HCT116 (cell line): ENCODE results near the gene GTF2IRD1. TPM values are rescaled to one million over a fixed set of nuclear protein-coding genes. Genes with fewer than 3 reads are reported as not detected.

Experiments
- ATAC-seq: fragments of 200-7000 bp; cut with Tn5 transposase; 2 replicates; pipeline ENCODE4 v1.9.1; 2020; ENCODE audit warnings: mild to moderate bottlenecking, moderate library complexity
- BruUV-seq: library from RNA; stranded (reverse); fragments of 400-500 nt; replicated peaks from 2 replicates; lab custom pipeline; 2021; lab: Mats Ljungman, UMichigan
- CTCF ChIA-PET: fragments of 300-600 bp; sonication (Branson Sonifier 250); formaldehyde crosslinking; loops from one replicate; lab custom pipeline; 2021; ENCODE audit warnings: antibody characterized with exemption; lab: Charles Lee
- POLR2A ChIA-PET: fragments of 300-600, 350-600 bp; sonication (Branson Sonifier 250); formaldehyde crosslinking; loops from one replicate; lab custom pipeline; 2021; ENCODE audit warnings: antibody characterized with exemption; lab: Charles Lee
- RAD21 ChIA-PET, 2 experiments: fragments of 300-600 bp; sonication (Branson Sonifier 250); formaldehyde crosslinking; loops; one replicate each; lab custom pipeline; 2023; ENCODE audit warnings: low total read pairs in 2 of 2; ENCODE audit not compliant: uncharacterized antibody in 2 of 2, unreplicated experiment in 2 of 2, low non-redundant PET in 1 of 2; lab: Charles Lee
- DNase-seq: peaks from one replicate; pipeline ENCODE4 v3.0.0-alpha.2; 2010; ENCODE audit warnings: low read depth, low spot score
- H2AFZ ChIP-seq: fragments of 200-600 bp; shearing (Covaris generic), sonication (generic); 2 replicates; pipeline ENCODE4 v1.6.1; 2017; ENCODE audit warnings: low read depth, mixed run types, mixed read lengths, antibody characterized with exemption, low read length; ENCODE audit not compliant: poor library complexity, severe bottlenecking
- H3K27ac ChIP-seq: 2 replicates; pipeline ENCODE4 v1.5.1; 2012; ENCODE audit warnings: low read depth, low read length
- H3K27me3 ChIP-seq: fragments of 200-600 bp; sonication (generic); 2 replicates; pipeline ENCODE4 v1.6.1; 2016; ENCODE audit warnings: mixed run types, low read length, mixed read lengths; ENCODE audit not compliant: insufficient read depth
- H3K36me3 ChIP-seq, 2 experiments: fragments of 200-500 bp in 1 of 2; fragments of 200-600 bp in 1 of 2; sonication (Bioruptor generic) in 1 of 2; sonication (generic) in 1 of 2; 2 replicates each; pipeline versions ENCODE4 v1.5.1 to v1.6.1; 2014 to 2016; ENCODE audit warnings: low read length in 2 of 2, inconsistent platforms in 1 of 2, mixed read lengths in 1 of 2, mixed run types in 1 of 2; ENCODE audit not compliant: insufficient read depth in 2 of 2, control insufficient read depth in 1 of 2
- H3K4me1 ChIP-seq, 2 experiments: fragments of 200-600 bp in 1 of 2; sonication (generic) in 1 of 2; 2 replicates each; pipeline versions ENCODE4 v1.5.1 to v1.6.1; 2012 to 2017; ENCODE audit warnings: low read length in 2 of 2, inconsistent platforms in 1 of 2, mild to moderate bottlenecking in 1 of 2, mixed read lengths in 1 of 2, mixed run types in 1 of 2, moderate library complexity in 1 of 2; ENCODE audit not compliant: insufficient read depth in 2 of 2, control insufficient read depth in 1 of 2
- H3K4me2 ChIP-seq: fragments of 200-600 bp; sonication (generic); 2 replicates; pipeline ENCODE4 v1.6.1; 2017; ENCODE audit warnings: mixed run types, low read length, mixed read lengths
- H3K4me3 ChIP-seq, 2 experiments: fragments of 200-600 bp in 1 of 2; sonication (generic) in 1 of 2; replicated peaks in 1 of 2; 2 replicates each; pipeline ENCODE4 v1.5.1; 2011 to 2016; ENCODE audit warnings: low read length in 2 of 2, control low read depth in 1 of 2, low read depth in 1 of 2, mild to moderate bottlenecking in 1 of 2, mixed read lengths in 1 of 2, mixed run types in 1 of 2
- H3K79me2 ChIP-seq: fragments of 200-600 bp; sonication (generic); 2 replicates; pipeline ENCODE4 v1.6.1; 2017; ENCODE audit warnings: mild to moderate bottlenecking, mixed run types, low read length, moderate library complexity, mixed read lengths; ENCODE audit not compliant: insufficient read depth
- H3K9ac ChIP-seq: fragments of 200-600 bp; sonication (generic); 2 replicates; pipeline ENCODE4 v1.6.1; 2016; ENCODE audit warnings: low read length, mixed read lengths
- H3K9me2 ChIP-seq: fragments of 200-600 bp; sonication (generic), shearing (Covaris generic); 2 replicates; pipeline ENCODE4 v1.6.1; 2017; ENCODE audit warnings: mixed run types, mild to moderate bottlenecking, moderate library complexity; ENCODE audit not compliant: insufficient read depth
- H3K9me3 ChIP-seq, 2 experiments: fragments of 200-500 bp in 1 of 2; fragments of 200-600 bp in 1 of 2; sonication (Bioruptor generic) in 1 of 2; sonication (generic) in 1 of 2; 2 replicates each; pipeline ENCODE4 v1.6.1; 2014 to 2017; ENCODE audit warnings: low read length in 2 of 2, mixed read lengths in 2 of 2, inconsistent platforms in 1 of 2, low read depth in 1 of 2, mild to moderate bottlenecking in 1 of 2, mixed run types in 1 of 2, moderate library complexity in 1 of 2; ENCODE audit not compliant: control insufficient read depth in 1 of 2, insufficient read depth in 1 of 2
- H4K20me1 ChIP-seq: fragments of 200-600 bp; sonication (generic), shearing (Covaris generic); 2 replicates; pipeline ENCODE4 v1.6.1; 2017; ENCODE audit warnings: mixed run types, mild to moderate bottlenecking, moderate library complexity; ENCODE audit not compliant: insufficient read depth
- CBX3 ChIP-seq: IDR thresholded peaks from 2 replicates; pipeline ENCODE4 v1.6.1; 2012; ENCODE audit warnings: low read depth
- CEBPB ChIP-seq: IDR thresholded peaks from 2 replicates; pipeline ENCODE4 v1.6.1; 2012; ENCODE audit warnings: low read depth
- EGR1 ChIP-seq: IDR thresholded peaks from 2 replicates; pipeline ENCODE4 v1.6.1; 2012; ENCODE audit warnings: low read depth
- ELF1 ChIP-seq: IDR thresholded peaks from 2 replicates; pipeline ENCODE4 v1.6.1; 2012; ENCODE audit warnings: low read depth, borderline replicate concordance
- EZH2 ChIP-seq: fragments of 200-600 bp; sonication (generic); IDR thresholded peaks from 2 replicates; pipeline ENCODE4 v1.6.1; 2017; ENCODE audit warnings: antibody characterized with exemption, mixed run types
- EZH2phosphoT487 ChIP-seq: fragments of 200-600 bp; IDR thresholded peaks from 2 replicates; pipeline ENCODE4 v1.6.1; 2018; ENCODE audit warnings: antibody characterized with exemption, borderline replicate concordance
- FOSL1 ChIP-seq: IDR thresholded peaks from 2 replicates; pipeline ENCODE4 v1.6.1; 2012; ENCODE audit warnings: low read depth
- SRF ChIP-seq: IDR thresholded peaks from 2 replicates; pipeline ENCODE4 v1.6.1; 2012; ENCODE audit warnings: low read depth
- ZFX ChIP-seq: fragments of 450-650 bp; IDR thresholded peaks from 2 replicates; pipeline ENCODE4 v1.6.1; 2017
- ZNF274 ChIP-seq: fragments of 200-500 bp; sonication (Bioruptor generic); IDR thresholded peaks from 2 replicates; pipeline ENCODE4 v1.6.1; 2014; ENCODE audit warnings: mild to moderate bottlenecking, low read depth, low read length, inconsistent platforms
- intact Hi-C: fragments of 100-400 bp; cut with micrococcal nuclease; formaldehyde crosslinking; loops from 2 replicates; pipeline ENCODE4 v1.10.0; 2022
- total RNA-seq: library from RNA; stranded (reverse); gene quantifications from one replicate; pipeline ENCODE4 v1.2.1, GENCODE V29; 2021; ENCODE audit not compliant: unreplicated experiment
- TF ChIP-seq, protein P1 (sequence below): IDR thresholded peaks from 2 replicates; pipeline ENCODE4 v1.6.1; 2012
- TF ChIP-seq, protein P2 (sequence below): IDR thresholded peaks from 2 replicates; pipeline ENCODE4 v1.6.1; 2012
- TF ChIP-seq, protein P3 (sequence below): IDR thresholded peaks from 2 replicates; pipeline ENCODE4 v1.6.1; 2011; ENCODE audit warnings: mild to moderate bottlenecking, low read length, moderate library complexity; ENCODE audit not compliant: insufficient replicate concordance; ENCODE audit errors: extremely low read depth
- TF ChIP-seq, protein P4 (sequence below): IDR thresholded peaks from 2 replicates; pipeline ENCODE4 v1.6.1; 2012; ENCODE audit warnings: low read depth
- TF ChIP-seq, protein P5 (sequence below), 3 experiments: fragments of 200-600 bp in 1 of 3; sonication (generic) in 1 of 3; IDR thresholded peaks in 2 of 3; conservative IDR thresholded peaks in 1 of 3; 2 replicates each; pipeline ENCODE4 v1.5.1; 2012 to 2017; ENCODE audit warnings: low read depth in 2 of 3, low read length in 2 of 3, antibody characterized with exemption in 1 of 3, borderline replicate concordance in 1 of 3, control low read depth in 1 of 3, mild to moderate bottlenecking in 1 of 3, mixed read lengths in 1 of 3, mixed run types in 1 of 3, moderate library complexity in 1 of 3; ENCODE audit not compliant: insufficient read depth in 1 of 3

GTF2IRD1 gene
- total RNA-seq, 1 experiment from 2014 or later: 34.5 TPM

DNA sequence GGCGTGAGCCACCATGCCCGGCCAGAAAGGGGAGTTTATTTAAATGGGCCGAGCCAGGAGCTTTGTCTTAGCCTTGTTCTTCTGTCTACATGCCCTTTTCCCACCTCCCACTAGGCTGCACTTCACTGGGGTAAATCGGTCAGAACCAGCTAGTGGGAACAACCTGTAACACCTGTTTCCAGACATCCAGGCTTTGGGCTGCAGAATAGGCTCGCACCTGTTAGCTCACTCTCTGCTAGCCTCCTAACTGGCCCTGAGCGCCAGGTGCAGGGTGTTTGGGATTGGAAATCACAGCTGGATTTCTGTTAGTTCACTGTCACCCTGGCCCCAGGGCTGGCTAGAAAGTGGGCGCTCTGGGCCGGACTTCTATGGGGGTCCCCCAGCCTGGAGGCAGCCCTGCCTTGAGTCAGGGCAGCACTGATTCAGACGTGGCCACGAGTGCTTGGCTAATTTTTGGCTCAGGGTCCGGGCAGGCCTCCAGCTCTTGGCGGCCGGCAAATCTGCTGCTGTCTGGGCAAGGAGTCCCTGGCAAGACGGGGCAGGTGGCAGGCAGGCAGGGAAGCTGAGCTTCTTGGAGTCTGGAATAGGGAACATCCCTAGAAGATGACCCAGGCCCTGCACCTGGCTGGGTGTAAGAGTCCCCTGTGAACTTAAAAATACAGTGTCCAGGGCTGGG is 48.6 kb downstream of the GTF2IRD1 start:
- ChIA-PET POLR2A (no interaction called here), RAD21 (no interaction called here)

More for the DNA sequence above, 48.6 kb downstream of the GTF2IRD1 start:
- no peak for ATAC-seq
- Histone ChIP-seq H4K20me1 (no peaks in the 10 kb centered on the region), H3K4me2 (no peak overlapping the region), H2AFZ (no peak overlapping the region), H3K36me3 (no peaks in the 10 kb centered on the region), H3K27ac (no peak overlapping the region), H3K4me1 (peaks cover 0 to 4% of the 10 kb centered on the region in 2 experiments; a peak in 1 of 4 replicates), H3K9me2 (no peaks in the 10 kb centered on the region), H3K9ac (no peak overlapping the region), H3K79me2 (no peaks in the 10 kb centered on the region), H3K27me3 (no peaks in the 10 kb centered on the region), H3K9me3 (no peaks in the 10 kb centered on the region), H3K4me3 (no peak overlapping the region)
- no TSS peak for BruUV-seq
- TF ChIP-seq, protein P1, sequence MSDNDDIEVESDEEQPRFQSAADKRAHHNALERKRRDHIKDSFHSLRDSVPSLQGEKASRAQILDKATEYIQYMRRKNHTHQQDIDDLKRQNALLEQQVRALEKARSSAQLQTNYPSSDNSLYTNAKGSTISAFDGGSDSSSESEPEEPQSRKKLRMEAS: no peak
- TF ChIP-seq FOSL1 (no peak), EZH2 (no peak), ZFX (no peak), EZH2phosphoT487 (no peak), ZNF274 (no peak), CBX3 (no peak), EGR1 (no peak), ELF1 (no peak), CEBPB (no peak), SRF (no peak)
- TF ChIP-seq, protein P2, sequence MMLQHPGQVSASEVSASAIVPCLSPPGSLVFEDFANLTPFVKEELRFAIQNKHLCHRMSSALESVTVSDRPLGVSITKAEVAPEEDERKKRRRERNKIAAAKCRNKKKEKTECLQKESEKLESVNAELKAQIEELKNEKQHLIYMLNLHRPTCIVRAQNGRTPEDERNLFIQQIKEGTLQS: no peak
- TF ChIP-seq, protein P3, sequence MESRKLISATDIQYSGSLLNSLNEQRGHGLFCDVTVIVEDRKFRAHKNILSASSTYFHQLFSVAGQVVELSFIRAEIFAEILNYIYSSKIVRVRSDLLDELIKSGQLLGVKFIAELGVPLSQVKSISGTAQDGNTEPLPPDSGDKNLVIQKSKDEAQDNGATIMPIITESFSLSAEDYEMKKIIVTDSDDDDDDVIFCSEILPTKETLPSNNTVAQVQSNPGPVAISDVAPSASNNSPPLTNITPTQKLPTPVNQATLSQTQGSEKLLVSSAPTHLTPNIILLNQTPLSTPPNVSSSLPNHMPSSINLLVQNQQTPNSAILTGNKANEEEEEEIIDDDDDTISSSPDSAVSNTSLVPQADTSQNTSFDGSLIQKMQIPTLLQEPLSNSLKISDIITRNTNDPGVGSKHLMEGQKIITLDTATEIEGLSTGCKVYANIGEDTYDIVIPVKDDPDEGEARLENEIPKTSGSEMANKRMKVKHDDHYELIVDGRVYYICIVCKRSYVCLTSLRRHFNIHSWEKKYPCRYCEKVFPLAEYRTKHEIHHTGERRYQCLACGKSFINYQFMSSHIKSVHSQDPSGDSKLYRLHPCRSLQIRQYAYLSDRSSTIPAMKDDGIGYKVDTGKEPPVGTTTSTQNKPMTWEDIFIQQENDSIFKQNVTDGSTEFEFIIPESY: no peak
- TF ChIP-seq, protein P4, sequence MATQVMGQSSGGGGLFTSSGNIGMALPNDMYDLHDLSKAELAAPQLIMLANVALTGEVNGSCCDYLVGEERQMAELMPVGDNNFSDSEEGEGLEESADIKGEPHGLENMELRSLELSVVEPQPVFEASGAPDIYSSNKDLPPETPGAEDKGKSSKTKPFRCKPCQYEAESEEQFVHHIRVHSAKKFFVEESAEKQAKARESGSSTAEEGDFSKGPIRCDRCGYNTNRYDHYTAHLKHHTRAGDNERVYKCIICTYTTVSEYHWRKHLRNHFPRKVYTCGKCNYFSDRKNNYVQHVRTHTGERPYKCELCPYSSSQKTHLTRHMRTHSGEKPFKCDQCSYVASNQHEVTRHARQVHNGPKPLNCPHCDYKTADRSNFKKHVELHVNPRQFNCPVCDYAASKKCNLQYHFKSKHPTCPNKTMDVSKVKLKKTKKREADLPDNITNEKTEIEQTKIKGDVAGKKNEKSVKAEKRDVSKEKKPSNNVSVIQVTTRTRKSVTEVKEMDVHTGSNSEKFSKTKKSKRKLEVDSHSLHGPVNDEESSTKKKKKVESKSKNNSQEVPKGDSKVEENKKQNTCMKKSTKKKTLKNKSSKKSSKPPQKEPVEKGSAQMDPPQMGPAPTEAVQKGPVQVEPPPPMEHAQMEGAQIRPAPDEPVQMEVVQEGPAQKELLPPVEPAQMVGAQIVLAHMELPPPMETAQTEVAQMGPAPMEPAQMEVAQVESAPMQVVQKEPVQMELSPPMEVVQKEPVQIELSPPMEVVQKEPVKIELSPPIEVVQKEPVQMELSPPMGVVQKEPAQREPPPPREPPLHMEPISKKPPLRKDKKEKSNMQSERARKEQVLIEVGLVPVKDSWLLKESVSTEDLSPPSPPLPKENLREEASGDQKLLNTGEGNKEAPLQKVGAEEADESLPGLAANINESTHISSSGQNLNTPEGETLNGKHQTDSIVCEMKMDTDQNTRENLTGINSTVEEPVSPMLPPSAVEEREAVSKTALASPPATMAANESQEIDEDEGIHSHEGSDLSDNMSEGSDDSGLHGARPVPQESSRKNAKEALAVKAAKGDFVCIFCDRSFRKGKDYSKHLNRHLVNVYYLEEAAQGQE: no peak
- TF ChIP-seq, protein P5, sequence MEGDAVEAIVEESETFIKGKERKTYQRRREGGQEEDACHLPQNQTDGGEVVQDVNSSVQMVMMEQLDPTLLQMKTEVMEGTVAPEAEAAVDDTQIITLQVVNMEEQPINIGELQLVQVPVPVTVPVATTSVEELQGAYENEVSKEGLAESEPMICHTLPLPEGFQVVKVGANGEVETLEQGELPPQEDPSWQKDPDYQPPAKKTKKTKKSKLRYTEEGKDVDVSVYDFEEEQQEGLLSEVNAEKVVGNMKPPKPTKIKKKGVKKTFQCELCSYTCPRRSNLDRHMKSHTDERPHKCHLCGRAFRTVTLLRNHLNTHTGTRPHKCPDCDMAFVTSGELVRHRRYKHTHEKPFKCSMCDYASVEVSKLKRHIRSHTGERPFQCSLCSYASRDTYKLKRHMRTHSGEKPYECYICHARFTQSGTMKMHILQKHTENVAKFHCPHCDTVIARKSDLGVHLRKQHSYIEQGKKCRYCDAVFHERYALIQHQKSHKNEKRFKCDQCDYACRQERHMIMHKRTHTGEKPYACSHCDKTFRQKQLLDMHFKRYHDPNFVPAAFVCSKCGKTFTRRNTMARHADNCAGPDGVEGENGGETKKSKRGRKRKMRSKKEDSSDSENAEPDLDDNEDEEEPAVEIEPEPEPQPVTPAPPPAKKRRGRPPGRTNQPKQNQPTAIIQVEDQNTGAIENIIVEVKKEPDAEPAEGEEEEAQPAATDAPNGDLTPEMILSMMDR (IDR thresholded peaks at IDR 0.05 in 2 of 3, conservative IDR thresholded peaks at IDR 0.05 in 1 of 3; ENCODE audit: borderline replicate concordance in 1 of 3, insufficient read depth in 1 of 3, low read depth in 2 of 3, low read length in 2 of 3): no peak
- intact Hi-C loops: no loop called here
- CTCF ChIA-PET: no interaction called here
- no peak for DNase-seq
